GM10266 (cell line): ENCODE measurements around the gene GRID1.

Experiments used
- DNase-seq: peaks from one replicate; pipeline ENCODE4 v3.0.0; 2012; ENCODE audit errors: extremely low spot score
- CTCF ChIP-seq: IDR thresholded peaks from 2 replicates; pipeline ENCODE4 v1.5.1; 2012; ENCODE audit warnings: mild to moderate bottlenecking, low read depth; ENCODE audit not compliant: control insufficient read depth, insufficient read depth; ENCODE audit errors: missing control alignments

GRID1 gene

DNA sequence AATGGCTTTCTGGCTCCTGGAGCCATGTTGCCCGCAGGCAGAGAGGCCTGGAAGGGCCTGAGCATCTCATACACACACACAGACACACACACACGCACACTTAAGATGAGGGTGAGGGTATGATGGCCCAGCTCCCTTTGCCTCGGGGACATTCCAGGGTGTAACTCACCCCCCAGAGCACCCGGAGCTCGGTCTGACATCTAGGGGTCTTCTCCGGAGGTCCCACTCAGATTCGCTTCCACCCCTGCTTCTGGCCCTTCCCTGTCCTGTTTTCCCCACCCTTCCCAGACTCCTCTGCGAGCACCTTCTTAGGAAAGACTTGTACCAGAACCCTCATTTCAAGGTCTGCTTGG lies 304.4 kb downstream of the GRID1 start:
- DNase-seq, result no peak
- TF ChIP-seq CTCF, result no peak

DNA sequence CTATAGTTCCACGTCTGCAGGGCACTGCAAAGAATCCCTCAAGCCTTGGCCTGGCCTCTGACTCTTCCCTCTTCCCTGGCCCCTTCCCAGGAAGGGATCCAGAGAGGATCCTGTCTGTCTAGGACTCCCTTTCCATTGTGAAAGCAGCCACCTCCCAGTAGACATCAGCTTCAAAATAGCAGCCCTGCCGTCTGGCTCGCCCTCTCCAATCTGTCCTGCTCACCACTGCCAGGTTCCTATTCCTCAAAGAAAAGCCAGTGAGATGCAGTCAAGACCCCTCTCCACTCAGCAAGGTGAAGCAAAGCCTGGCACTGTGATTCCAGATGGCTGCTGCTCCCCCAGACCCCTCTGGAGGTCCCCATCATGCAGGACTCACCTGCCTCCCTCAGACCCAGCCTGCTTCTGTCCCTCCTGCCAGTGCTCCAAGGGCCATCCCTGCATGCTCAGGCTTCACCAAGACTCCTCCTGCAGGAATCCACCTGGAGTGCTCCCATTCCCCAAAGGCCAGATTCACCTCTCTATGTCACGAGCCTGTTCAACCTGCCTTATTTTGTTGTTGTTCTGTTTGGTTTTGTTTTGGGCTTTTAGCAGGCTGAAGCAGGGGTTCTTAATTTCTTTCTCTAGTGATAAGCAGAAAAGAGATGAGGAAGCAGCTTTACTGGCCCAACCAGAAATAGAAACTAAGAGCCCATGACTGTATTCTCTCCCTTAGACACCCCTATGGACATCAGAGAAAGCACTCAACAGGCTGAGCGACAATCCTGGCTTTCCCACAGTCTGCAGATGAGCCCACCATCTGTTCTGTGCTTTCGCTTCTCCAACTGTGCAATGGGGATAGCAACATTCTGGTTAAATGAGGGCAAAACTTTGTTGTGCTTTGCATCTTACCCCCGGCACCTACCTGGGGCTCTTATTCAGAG lies 305.1 kb downstream of the GRID1 start:
- DNase-seq, result no peak
- TF ChIP-seq CTCF, result no peak

DNA sequence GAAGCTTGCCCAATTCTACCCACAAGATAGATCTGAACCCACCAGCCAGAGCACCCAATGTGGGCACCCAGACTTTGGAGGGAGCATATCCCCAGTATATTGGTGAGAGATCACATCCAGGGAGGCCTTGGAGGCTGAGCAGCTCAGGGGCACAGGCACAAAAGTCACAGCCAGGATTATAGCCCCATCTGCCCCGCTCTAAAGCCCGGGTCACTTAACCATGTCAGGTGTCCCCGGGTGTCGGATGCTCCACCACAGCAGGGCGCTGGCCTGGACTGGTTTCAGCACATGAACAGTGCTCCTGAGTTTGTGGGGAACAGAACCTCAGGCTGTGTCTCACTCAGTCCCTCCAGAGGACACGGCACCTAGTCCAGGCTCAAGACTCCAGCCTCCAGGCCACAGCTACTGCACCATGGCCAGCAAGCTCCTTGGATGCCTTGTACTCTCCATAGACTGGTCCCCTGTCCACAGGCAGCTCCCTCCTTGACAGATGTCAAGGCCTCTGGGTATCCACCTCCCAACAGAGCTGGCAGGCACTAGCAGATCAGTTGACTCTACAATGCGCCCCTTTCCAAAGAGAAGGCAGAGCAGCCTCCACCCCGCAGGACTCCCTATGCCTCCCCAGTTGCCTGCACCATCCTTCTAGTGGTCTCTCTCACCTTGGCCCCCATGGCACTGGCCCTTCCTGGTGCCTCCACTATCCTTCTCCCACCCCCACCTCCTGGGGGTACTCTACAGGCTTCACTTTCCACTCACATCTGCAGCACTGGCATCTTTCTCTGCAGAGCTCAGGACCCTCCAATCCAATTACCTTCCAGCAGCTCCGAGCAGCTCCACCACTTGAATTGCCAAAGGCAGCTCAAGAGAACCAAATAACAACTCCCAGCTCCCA lies 306.0 kb downstream of the GRID1 start:
- TF ChIP-seq CTCF, result no peak
- no peak for DNase-seq

GRCh38 chr10:86059892-86060291 lies 306.7 kb downstream of the GRID1 start:
- no peak for DNase-seq
- no peak for TF ChIP-seq CTCF

- TF ChIP-seq CTCF, result no peak
- no peak for DNase-seq
Observed at GRCh38 chr10:86058964-86059363, 307.6 kb downstream of the GRID1 start.

DNA sequence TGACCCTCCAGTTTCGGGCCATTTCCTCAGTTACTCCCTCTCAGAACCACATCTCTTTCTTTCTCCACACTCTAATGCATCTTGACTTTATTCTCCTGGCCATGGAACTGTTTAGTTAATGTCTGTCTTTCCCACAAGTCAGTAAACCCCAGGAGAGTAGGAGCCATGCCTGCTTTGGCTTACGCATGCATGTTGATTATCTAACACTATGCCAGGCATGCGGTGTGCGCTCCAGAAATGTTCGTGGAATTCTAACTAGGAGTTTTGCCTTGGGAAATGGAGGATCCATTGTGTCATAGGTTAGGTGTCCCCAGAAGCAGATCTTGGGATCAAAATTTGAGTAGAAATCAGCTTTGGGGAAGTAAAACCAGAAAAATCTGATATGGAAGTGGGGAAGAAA lies 308.9 kb downstream of the GRID1 start:
- no peak for TF ChIP-seq CTCF
- DNase-seq, result no peak

DNA sequence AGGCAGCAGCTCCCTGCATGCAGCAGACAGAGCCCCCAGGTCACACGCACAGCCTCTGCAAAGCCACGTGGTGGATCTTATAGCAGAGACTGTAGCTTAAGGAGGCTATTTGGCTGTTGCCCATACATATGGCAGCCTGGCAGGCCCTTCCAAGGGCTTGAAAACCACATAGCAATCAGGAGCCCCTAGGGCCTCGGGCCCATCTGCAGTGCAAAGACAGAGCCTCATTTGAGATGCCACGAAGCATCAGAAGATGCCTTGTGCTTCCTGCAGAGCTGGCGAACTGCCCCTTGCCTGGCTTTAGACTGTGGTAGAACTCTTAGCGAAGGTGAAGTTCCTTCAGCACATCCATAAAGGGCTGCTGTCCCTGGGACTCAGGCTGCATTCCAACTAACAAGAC lies 309.9 kb downstream of the GRID1 start:
- no peak for DNase-seq

More for the DNA sequence above, 309.9 kb downstream of the GRID1 start:
- no peak for TF ChIP-seq CTCF
